Measurements from ENCODE around the gene THRSP.

DNA sequence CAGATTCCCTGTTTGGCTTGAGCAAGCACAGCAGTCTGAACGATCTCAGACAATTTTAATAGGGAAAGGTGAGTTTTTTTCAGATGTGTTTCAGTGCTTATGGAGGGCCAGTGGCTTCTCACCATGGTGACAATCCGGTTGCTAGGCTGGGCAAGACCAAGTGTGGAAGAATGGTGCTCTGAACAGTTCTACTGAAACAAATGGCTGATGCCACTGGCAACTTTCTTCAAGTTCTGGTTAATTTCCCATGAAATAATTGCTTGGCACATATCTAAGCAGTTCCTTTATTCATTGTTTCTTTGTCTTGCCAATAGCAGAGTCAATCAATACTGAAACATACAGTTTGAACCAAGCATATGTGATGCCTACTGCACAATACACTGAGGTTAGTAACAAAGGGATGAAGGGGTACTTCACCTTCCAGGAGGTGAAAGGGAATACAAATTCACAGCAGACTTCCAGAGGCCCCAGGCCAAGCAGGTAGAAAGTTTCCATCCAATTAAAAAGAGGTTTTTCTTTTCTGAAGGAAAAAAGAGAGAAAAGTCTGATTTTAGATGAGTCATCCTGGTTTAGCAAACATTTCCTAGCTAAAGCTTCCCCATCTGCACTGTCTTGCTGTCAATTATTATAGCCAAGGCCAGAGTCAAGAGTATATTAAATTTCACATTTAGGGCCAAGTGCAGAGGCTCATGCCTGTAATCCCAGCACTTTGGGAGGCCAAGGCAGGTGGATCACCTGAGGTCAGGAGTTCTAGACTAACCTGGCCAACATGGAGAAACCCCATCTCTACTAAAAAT, 37.2 kb downstream of the THRSP start:
- TF ChIP-seq, protein P1, sequence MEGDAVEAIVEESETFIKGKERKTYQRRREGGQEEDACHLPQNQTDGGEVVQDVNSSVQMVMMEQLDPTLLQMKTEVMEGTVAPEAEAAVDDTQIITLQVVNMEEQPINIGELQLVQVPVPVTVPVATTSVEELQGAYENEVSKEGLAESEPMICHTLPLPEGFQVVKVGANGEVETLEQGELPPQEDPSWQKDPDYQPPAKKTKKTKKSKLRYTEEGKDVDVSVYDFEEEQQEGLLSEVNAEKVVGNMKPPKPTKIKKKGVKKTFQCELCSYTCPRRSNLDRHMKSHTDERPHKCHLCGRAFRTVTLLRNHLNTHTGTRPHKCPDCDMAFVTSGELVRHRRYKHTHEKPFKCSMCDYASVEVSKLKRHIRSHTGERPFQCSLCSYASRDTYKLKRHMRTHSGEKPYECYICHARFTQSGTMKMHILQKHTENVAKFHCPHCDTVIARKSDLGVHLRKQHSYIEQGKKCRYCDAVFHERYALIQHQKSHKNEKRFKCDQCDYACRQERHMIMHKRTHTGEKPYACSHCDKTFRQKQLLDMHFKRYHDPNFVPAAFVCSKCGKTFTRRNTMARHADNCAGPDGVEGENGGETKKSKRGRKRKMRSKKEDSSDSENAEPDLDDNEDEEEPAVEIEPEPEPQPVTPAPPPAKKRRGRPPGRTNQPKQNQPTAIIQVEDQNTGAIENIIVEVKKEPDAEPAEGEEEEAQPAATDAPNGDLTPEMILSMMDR (optimal IDR thresholded peaks at IDR 0.05 in 1 of 3, IDR thresholded peaks at IDR 0.05 in 1 of 3, conservative IDR thresholded peaks at IDR 0.05 in 1 of 3; ENCODE audit: extremely low read depth in 1 of 3, insufficient read depth in 2 of 3, low read length in 3 of 3): no peak
- no peak for TF ChIP-seq EZH2 (IDR thresholded peaks at IDR 0.05; ENCODE audit: low read length)
